HG03095 (cell line): ENCODE measurements around the gene PAPPA2.

ENCODE experiments used
- ATAC-seq: cut with Tn5 transposase; IDR thresholded peaks from one replicate; pipeline ENCODE4 v1.9.1; 2021; ENCODE audit warnings: moderate library complexity; ENCODE audit not compliant: unreplicated experiment

Gene PAPPA2

DNA sequence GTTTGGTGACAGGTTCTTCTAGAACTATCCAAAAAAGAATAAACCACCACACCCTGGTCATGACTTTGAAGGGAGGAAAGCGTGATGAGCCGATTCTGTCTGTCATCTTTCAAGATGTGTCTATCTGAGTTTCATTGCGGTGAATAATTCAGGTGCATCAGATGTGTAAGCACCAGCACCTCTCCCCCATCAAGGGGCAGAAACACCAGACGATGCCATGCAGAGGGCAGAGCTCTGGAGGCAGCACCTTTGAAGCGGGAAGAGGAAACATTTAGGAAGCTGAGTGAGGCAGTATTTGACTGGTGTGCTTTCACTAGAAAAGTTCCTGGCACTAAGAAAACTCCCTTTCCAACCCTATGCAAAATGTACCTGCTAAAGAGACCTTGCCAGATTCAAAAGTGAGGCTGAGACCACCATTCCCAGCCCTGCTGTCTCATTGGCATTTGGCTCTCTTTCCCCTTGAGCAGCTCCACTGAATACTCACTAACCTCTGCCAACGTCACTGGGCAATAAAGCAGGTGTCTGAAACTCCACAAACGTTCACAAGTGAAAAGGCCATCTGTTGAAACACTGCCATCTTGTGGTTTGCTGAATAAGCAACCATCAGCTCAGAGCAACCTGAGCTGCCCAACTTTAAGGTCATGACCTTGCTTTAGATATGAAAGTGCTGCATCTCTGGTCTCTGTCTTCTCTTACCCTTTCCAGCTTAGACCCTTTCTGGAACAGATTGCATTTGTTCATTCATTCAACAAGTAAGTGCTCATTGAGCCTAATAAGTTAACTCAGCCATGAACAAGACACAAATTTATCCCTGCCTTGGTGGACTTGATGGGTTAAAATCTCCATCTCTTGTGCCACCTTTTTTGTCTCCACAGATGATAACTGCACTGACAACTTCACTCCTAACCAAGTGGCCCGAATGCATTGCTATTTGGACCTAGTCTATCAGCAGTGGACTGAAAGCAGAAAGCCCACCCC, 228.6 kb downstream of the PAPPA2 start:
- peak; percentile 85 for ATAC-seq

GRCh38 chr1:176692431-176692830, 229.5 kb downstream of the PAPPA2 start:
- no peak for ATAC-seq

DNA sequence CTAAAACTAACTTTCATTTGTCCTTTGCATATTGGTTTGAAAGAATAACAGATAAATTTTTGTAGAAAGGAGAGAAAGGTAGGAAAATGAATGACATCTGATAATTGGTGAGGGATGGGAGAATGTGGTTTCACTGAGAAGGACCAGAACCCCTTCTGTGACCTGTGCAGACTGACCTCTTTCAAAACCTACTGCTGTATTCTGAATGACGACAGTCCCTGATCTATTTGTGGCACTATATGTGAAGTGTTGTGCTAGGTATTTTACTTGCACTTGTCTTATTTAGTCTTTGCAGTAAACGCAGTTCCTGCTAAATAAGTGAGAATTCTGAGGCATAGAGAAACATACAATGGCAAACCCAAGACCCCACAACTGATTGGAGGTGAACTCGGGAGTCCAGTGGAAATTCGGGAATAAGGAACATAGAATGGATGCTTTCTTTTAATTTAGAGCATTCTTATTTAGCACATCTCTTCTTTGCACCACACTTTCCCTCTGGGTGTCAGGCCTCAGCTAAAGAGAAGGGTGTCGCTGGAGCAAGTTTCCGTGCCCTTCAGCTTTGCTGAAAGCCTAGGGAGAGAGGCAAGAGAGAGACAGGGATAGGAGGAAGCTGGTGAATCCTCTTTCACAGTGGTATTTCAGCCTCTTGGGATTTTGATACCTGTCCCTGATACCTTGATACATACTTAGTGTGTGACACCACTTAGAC, 230.2 kb downstream of the PAPPA2 start:
- no peak for ATAC-seq

DNA sequence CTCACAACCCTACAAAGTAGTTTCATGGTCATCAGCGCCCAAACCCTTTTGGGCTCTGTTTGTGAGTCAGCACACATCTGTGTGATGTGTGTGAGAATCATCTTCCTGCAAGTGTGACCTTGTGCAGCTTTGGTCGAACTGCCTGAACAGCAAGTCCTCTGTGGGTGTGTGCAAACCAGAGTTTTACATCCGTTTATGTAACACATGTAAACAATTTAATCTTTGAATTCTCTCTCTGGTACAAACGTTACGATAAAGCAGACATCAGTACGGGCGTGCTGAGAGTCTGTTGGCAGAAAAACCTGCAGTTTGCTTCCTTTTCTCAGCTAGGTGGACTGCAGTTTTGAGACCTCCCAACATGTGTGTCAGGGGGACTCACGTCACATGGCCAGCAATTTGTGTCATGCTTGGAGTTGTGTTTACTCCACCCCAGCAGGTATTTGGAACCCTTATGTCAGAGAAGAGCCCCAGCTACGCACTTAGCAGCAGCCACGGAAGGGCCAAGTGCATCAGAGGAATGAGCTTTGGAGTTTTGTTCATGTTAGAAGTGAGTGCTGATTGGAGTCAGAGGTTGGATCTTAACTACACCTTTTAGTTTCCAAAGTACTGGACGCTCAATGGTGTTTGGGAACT, 230.8 kb downstream of the PAPPA2 start:
- ATAC-seq: no peak

GRCh38 chr1:176694713-176695112, 231.7 kb downstream of the PAPPA2 start:
- no peak for ATAC-seq

GRCh38 chr1:176696109-176696508, 233.1 kb downstream of the PAPPA2 start:
- no peak for ATAC-seq

GRCh38 chr1:176696689-176697088, 233.7 kb downstream of the PAPPA2 start:
- no peak for ATAC-seq

DNA sequence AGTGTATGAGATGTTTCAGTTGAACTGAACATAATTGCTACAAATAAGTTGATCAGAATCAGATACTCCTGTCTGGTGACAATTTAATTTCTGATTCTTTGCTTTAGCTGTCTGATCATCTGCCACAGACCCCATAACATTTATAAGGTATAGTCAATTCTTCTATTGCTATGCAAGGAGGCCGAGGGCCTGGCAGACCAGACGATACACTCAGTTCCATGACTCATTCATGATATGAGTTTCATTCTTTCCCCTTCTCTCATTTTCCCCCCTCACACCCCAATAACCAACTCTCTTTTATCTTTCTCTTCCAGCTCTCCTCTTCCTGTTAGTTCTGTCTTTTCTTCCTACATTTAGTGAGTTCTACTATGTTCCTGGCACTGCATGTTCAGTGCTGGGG, 236.8 kb downstream of the PAPPA2 start:
- ATAC-seq: no peak

DNA sequence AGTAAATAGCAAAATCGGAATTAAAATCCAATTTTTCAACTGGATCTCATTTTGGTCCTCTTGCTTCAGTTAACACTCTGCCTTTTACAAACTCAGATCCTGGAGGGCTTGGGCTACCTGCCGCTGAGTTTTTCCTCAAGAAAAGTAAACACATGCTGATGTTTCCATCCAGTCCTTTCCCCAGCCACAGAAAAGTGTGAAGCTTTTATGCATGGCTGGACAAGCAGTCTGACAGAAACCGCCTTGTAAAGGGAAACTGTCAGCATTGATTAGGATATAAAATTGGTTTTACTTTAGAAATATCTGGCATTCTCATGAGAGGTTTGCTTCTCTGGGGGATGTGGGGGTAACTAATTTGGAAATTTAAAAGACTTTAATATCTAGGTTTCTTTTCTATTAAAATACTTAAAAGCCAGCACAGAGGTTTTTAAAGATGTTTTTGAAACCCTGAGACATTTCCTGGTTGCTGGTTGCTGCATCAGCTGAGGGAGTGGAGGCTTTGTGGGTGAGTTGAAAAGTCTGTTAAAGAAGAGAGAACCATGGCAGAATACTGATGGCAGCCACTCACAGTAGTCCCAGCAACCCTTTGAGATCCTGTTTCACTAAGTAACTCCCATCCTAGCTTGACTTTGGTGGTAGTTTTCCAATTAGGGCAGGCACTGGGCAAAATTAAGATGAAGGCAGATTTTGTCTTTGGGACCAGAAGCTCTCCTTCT, 238.3 kb downstream of the PAPPA2 start:
- no peak for ATAC-seq

GRCh38 chr1:176702901-176703300, 239.9 kb downstream of the PAPPA2 start:
- no peak for ATAC-seq

GRCh38 chr1:176705585-176705984, 242.6 kb downstream of the PAPPA2 start:
- ATAC-seq: no peak

DNA sequence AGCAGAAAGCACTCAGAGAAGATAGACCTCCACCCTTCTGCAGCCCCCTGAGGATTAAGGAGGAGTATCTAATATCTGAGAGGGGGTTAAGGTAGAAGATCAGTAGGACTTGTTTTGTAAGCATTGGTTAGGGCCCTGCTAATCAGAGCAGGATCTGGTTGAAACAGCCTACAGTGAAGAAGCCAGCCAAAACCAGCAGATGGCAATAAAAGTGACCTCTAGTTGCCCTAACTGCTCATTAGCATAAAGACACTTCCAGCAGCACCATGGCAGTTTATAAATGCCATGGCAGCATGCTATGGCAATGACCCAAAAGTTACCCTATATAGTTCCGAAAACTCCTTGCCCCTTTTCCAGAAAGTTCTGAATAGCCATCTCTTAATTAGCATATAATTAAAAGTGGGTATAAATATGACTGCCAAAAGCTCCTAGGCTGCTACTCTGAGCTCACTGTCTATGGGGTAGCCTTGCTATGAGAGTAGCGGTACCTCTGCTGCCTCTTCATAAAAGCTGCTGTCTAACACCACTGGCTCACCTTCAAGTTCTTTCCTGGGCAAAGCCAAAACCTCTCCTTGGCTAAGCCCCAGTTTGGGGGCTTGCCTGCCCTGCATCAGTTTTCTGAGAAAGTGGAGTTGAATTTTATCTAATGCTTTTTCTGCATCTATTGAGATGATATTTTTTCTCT, 254.2 kb downstream of the PAPPA2 start:
- no peak for ATAC-seq

GRCh38 chr1:176719447-176719846, 256.5 kb downstream of the PAPPA2 start:
- no peak for ATAC-seq

DNA sequence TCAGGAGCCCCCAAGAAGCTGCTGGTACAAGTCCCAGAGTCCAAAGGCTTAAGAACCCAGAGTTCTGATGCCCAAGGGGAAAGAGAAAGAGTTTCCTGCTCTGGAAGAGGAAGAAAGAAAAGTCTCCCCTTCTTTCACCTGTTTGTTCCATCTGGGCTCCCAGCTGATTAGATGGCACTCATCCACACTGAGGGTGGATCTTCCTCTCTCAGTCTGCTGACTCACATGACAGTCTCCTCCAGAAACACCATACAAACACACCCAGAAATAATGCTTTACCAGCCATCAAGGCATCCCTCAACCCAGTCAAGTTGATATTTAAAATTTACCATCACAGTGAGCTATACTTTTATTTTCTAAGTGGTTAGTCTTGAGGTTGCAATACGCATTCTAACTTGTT, 257.9 kb downstream of the PAPPA2 start:
- ATAC-seq: no peak

DNA sequence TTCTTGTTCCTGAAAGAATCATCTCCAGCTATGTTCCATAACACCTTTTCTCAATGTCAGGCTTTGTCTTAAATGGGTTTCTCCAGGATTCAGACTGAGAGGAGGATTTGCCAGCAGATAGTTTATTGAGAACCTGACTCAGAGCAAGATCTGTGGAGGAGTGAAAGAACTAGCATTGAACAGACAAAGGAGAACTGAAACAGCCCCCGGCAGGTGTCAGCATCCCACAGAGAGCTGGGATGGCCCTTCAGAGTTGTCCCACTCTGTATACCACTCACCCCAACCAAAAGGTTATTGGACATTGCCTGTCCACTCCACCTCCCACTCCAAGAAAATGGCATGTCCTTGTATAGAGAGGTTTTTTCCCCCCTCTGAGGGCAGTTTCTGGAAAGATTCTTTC, 270.7 kb downstream of the PAPPA2 start:
- no peak for ATAC-seq

DNA sequence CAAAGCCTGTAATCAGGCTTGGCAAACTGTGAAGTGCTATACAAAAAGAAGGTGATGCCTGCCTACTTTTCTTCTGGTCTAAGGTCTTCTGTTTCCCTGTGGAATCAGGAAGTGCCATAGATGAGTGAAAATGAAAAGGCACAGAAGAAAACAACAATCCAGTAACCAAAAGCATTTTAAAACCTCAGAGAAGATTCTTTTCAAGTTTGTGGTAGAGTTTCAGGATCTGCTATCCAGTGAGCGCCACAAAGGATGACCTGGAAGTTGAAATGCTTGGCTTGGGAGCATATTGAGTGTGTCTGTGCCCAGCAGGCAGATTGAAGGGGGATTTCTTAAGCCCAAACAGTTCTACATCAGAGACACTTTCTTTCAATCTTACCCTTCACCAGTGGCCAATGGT, 272.2 kb downstream of the PAPPA2 start:
- no peak for ATAC-seq

- ATAC-seq: no peak
Measured at GRCh38 chr1:176736015-176736414, 273.0 kb downstream of the PAPPA2 start.

DNA sequence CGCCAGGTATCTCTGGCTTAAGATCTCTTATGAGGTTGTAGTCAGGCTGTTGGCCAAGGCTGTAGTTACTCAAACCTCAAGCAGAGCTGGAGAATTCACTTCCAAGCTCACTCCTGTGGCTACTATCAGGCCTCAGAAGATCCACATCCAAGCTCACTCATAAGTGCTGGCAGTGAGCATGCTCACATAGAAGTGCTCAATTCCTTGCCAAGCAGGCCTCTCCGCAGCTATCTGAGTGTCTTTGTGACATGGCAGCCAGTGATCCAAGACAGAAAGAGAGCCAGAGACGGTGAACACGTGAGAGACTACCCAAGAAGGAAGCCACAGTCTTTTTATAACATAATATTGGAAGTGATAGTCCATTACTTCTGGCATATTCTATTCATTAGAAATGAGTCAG, 278.2 kb downstream of the PAPPA2 start:
- no peak for ATAC-seq

DNA sequence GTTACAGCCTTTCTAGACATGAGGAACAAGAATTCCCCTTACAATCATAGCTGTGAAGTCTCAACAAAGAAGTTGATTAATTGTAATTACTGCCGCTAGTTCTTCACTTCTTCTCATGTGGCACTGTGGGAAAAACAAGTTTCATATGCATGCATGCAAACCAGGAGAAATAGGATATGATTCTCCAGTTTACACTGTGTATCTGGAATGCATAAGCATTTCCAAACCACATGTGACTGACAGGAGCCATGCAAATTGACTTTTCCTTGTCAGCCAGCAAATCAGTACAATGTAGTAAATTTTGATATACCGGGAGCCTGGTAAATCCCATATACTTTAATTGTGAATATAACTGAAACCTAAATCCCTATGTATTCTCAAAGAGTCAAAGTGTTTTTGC, 279.3 kb downstream of the PAPPA2 start:
- no peak for ATAC-seq

- no peak for ATAC-seq
Measured at GRCh38 chr1:176744142-176744541, 281.2 kb downstream of the PAPPA2 start.
